ENCODE data around the gene TRA2A.

Gene TRA2A

DNA sequence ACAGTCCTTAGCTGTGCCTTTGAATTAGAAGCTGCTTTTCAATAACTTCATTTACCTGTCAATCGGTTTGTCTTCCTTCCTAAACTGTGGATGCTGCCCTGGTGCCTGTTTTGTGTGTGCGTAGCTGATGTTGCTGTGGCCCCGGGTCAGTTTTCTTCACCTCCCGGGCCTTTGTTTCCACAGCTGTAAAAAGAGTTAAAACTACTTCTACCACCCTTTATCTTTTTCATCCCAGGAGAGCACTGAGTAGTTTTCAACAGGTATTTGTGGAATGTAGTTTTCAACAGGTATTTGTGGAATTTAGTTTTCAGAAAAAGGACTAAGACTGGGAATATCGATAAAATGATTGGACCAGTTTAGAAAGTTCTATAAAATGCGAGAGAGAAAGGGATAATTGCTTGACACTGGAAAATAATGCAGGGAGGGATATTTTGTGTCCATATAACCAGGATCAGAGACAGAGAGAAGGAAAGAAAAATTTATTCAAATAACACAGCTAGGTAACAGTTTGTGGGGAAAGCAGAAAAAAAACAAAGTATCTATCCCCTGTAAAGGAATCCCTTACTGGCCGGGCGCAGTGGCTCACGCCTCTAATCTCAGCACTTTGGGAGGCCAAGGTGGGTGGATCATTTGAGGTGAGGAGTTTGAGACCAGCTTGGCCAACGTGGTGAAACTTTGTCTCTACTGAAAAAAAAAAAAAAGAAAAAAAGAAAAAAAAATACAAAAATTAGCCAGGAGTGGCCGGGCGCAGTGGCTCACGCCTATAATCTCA, 45.6 kb downstream of the TRA2A start:
- H3K9me3 ChIP-seq = no peaks in the 10 kb centered on the region
- in situ Hi-C loops (cut with MboI; ENCODE audit: low sequenced_read_pairs) = no loop called here
- H3K4me1 ChIP-seq = peaks cover 5% of the 10 kb centered on the region
- no peaks in the 10 kb centered on the region for H3K27me3 ChIP-seq (ENCODE audit: low read depth)
- no peak overlapping the region for H3K4me3 ChIP-seq
- no peaks in the 10 kb centered on the region for H3K36me3 ChIP-seq (replicated peaks)
- DNase-seq (ENCODE audit: low spot score in 2 of 2) = no peak

DNA sequence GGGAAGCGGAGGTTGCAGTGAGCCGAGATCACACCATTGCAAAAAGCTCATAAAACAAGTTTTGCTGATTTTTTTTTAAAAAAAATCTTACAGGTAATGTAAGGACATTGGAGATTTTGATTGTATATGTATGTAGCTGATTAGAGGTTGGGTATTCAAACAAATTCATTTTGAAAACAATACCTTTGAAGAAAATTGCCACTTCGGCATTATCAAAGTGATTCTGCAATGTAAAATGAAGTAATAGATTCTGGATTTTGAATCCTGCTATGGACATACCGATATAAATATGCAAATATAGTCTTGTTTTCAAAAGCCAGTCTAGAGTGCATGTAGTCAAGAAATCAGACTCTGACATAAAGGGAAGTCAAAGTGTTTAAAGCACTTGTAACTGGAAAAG, 49.1 kb downstream of the TRA2A start:
- no peaks in the 10 kb centered on the region for H3K36me3 ChIP-seq (replicated peaks)
- H3K9me3 ChIP-seq = no peaks in the 10 kb centered on the region
- peaks cover 8% of the 10 kb centered on the region for H3K4me1 ChIP-seq
- H3K27me3 ChIP-seq (ENCODE audit: low read depth) = no peaks in the 10 kb centered on the region
- in situ Hi-C loops (cut with MboI; ENCODE audit: low sequenced_read_pairs) = no loop called here
- no peak overlapping the region for H3K4me3 ChIP-seq
- no peak for DNase-seq (ENCODE audit: low spot score in 2 of 2)

DNA sequence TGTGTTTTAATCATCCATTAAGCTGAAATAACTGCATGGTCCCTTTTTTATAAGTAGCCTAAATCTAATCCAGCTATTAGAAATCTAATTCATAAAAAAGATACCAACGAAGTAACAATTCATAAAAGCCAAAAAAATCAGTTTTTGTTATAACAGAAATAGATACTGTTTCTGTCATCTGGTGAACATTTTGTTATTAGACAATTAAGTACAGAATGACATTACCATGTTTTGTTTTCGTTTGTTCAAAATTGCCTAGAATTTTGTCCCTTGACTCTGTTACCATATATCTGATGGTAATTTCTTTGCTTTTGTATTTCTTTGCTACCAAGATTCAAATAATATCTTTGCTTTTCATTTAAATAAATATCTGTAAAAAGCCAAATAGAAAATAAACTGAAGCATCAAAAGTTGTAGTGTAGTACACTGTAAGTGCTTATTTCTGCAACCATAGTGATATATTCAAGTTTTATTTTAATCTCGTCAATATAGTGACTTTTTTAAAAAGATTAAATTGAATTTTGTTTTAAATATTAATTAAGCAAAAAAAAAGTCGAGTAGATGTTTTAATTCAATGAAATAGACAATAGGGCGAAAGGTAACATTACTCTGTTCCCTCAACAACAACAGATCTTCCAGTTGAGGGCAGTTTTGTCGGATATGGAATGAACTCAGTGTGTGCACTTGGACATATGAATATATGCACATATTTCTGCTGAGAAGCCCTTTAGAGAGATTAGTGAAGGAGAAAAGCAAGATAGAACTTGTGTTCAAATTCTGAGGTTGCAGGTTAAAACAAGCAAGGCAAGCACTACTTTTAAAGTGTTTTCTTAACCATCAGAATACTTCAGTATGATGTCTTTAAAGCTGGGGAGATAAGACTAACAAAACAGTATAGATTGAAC, 53.6 kb downstream of the TRA2A start:
- Histone ChIP-seq H3K4me1 (peaks cover 22% of the 10 kb centered on the region), H3K4me3 (no peak overlapping the region), H3K27me3 (ENCODE audit: low read depth) (no peaks in the 10 kb centered on the region), H3K36me3 (replicated peaks) (no peaks in the 10 kb centered on the region), H3K9me3 (no peaks in the 10 kb centered on the region)
- no peak for DNase-seq (ENCODE audit: low spot score in 2 of 2)
- in situ Hi-C loops (cut with MboI; ENCODE audit: low sequenced_read_pairs) = no loop called here

DNA sequence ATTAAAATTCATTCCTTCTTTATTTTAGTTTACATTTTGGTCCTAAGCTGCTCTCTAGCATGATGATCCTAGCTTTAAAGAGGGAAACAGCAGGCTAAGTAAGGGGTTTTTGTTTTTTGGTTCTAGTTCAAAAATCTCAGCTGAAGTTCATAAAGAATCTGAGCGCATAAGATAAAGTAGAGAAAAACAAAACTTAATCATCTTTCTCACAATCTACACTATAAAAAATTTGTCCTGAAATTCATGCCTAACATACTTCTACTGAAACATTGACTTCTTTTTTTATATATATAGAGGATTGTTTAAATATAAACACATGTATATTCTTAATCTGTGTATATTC, 54.7 kb downstream of the TRA2A start:
- H3K27me3 ChIP-seq (ENCODE audit: low read depth) = no peaks in the 10 kb centered on the region
- no peaks in the 10 kb centered on the region for H3K9me3 ChIP-seq
- no peak for DNase-seq (ENCODE audit: low spot score in 2 of 2)
- in situ Hi-C loops (cut with MboI; ENCODE audit: low sequenced_read_pairs) = no loop called here
- no peak overlapping the region for H3K4me3 ChIP-seq
- H3K36me3 ChIP-seq (replicated peaks) = no peaks in the 10 kb centered on the region
- H3K4me1 ChIP-seq = peaks cover 22% of the 10 kb centered on the region

DNA sequence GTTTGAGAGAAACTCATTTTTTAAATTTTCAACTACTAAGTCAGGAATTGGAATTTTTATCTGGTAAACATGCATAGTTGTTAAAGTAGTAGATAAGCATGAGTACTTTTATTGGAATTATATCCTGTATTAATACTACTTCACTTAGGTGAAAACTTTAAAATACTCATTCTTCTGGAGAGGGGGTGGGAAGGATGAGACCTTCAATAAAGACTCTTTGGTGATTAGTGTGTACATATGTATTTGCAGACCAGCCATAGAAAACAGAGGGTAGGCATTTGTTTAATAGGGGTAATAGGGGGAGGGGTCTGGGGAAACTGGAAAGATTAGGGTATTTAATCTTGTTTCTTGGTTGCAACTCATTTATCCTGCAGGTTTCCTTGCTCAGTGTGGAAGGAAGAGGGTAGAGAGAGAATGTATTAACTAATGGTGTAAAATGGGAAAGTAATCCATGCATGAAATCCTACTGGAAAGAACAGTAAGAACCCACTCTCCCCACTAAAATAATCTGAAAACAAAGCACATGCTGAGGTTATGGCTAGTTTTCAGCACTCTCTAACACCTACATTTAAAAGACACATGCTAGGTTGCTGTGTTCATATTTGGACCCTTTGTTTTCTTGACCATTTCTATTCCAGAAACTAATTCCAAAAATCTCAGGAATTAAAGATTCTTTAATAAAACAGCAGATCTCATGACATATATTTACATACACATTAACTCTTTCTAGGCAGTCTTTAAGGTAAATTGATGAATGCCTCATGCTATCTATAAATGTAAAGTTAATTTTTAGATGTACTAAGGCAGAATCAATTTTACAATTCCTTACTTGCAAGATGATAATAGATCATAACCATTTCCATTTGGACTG, 55.3 kb downstream of the TRA2A start:
- in situ Hi-C loops (cut with MboI; ENCODE audit: low sequenced_read_pairs) = no loop called here
- DNase-seq (ENCODE audit: low spot score in 2 of 2) = no peak

DNA sequence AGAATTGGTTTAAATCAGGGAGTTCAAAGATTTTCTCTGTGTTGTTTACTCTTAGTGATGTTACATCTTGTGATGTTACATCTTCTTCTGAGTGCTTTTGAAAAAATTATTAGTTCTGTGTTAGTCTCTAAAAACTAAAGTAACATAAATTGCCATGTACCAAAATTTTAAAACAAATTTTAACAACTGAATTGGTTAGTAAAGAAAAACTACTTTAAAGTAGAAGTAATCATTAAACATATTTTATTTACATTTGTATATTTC, 56.3 kb downstream of the TRA2A start:
- peak overlapping the region; percentile 72 for H3K4me3 ChIP-seq
- no peak for DNase-seq (ENCODE audit: low spot score in 2 of 2)
- in situ Hi-C loops (cut with MboI; ENCODE audit: low sequenced_read_pairs) = no loop called here
- H3K4me1 ChIP-seq = peaks cover 22% of the 10 kb centered on the region
- H3K36me3 ChIP-seq (replicated peaks) = no peaks in the 10 kb centered on the region
- H3K27me3 ChIP-seq (ENCODE audit: low read depth) = no peaks in the 10 kb centered on the region
- H3K9me3 ChIP-seq = no peaks in the 10 kb centered on the region

More for the DNA sequence above, 55.3 kb downstream of the TRA2A start:
- Histone ChIP-seq H3K4me3 (peak overlapping the region; percentile 72), H3K27me3 (ENCODE audit: low read depth) (no peaks in the 10 kb centered on the region), H3K36me3 (replicated peaks) (no peaks in the 10 kb centered on the region), H3K4me1 (peaks cover 22% of the 10 kb centered on the region), H3K9me3 (no peaks in the 10 kb centered on the region)

DNA sequence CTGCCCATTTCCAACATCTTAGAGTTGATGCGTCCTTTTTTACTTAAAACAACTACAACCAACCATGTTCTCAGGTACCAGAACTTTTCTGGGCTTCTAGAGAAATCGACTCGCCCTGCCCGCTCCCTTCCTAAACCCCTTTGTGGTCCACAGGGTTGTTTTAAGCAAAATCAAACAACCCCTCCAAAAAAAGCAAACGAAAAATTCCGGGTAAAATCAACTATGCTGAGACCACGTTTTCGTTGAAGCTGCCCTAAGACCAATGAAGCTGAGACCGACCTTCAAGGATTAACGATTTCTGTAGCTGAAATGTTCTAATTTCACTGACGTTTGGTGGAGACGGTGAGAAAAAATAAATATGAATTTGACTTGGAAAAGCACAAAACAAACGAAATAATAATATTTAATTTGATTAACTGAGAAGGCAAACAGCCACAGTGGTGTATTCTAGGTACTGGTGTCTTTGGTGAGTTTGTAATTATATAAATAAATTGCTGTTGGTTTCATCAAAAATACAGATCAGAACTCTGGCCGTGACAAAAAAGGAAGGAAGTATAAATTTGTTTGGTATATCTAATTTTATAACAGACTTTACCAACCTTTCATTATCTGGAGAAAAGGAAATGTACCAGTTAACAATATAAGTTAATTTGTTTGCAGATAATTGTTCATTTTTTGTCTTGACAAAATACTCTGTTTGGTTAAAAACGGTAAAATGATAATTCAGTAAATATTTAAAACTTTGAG, 56.8 kb downstream of the TRA2A start:
- Histone ChIP-seq H3K4me3 (peak overlapping the region; percentile 72), H3K9me3 (no peaks in the 10 kb centered on the region), H3K36me3 (replicated peaks) (no peaks in the 10 kb centered on the region), H3K27me3 (ENCODE audit: low read depth) (no peaks in the 10 kb centered on the region), H3K4me1 (peaks cover 22% of the 10 kb centered on the region)
- in situ Hi-C loops (cut with MboI; ENCODE audit: low sequenced_read_pairs) = no loop called here
- no peak for DNase-seq (ENCODE audit: low spot score in 2 of 2)

DNA sequence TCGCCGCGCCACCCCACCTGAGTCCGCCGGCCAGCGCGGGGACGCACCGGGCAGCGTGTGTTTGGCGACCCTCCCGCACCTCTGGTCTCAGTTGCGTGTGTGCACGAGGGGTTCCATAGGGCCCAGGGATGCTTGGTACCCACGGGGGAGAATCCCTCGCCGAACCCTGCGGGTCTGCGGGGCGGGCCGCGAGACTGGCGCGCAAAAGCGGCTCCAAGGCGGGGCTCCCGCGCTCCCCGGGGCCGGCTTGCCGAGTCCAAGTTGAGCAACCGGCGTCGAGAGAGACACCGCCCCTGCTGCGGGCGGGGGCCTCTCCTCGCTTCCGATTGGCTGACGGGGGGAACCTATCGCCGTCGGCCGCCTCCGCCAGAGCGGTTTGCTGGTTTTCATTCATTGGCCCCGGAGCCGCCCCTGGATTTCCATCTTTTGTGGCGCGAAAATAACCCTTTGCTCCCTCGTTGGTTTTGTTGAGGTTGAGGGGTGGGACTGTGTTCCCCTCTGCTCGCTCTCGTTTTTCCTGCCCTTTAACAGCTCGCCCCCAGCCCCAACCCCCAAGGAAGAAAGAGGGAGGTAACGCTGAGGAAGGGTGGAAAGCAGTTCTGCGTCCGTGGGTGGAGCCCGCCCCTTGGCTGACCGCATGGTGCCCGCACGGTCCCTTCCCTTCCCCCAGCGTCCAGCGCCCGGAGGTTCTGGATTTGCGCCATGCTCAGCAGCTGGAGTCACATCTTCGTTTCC, 57.5 kb downstream of the TRA2A start:
- no peaks in the 10 kb centered on the region for H3K9me3 ChIP-seq
- H3K36me3 ChIP-seq (replicated peaks) = no peaks in the 10 kb centered on the region
- peak overlapping the region; percentile 72 for H3K4me3 ChIP-seq
- in situ Hi-C loops (cut with MboI; ENCODE audit: low sequenced_read_pairs) = no loop called here
- peaks cover 22% of the 10 kb centered on the region for H3K4me1 ChIP-seq
- H3K27me3 ChIP-seq (ENCODE audit: low read depth) = no peaks in the 10 kb centered on the region
- peak; percentile 98 for DNase-seq (ENCODE audit: low spot score in 2 of 2)

DNA sequence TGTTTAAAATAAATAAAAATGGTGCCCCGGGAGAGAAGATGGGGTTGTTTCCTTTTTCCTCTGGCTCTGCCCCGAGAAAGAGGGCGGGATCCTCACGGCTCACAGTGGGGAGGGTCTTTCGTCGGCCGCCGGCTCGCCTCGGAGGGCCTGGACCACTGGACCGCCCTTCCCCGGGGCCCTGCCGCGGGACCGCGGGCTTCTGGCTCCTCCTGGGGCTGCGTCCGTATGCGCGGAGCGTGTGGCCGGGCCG, 58.0 kb downstream of the TRA2A start:
- Histone ChIP-seq H3K9me3 (no peaks in the 10 kb centered on the region), H3K27me3 (ENCODE audit: low read depth) (no peaks in the 10 kb centered on the region), H3K36me3 (replicated peaks) (no peaks in the 10 kb centered on the region), H3K4me3 (peak overlapping the region; percentile 72), H3K4me1 (peaks cover 22% of the 10 kb centered on the region)
- in situ Hi-C loops (cut with MboI; ENCODE audit: low sequenced_read_pairs) = no loop called here
- peak in 1 of 2 experiments; percentile 61 for DNase-seq (ENCODE audit: low spot score in 2 of 2)

DNA sequence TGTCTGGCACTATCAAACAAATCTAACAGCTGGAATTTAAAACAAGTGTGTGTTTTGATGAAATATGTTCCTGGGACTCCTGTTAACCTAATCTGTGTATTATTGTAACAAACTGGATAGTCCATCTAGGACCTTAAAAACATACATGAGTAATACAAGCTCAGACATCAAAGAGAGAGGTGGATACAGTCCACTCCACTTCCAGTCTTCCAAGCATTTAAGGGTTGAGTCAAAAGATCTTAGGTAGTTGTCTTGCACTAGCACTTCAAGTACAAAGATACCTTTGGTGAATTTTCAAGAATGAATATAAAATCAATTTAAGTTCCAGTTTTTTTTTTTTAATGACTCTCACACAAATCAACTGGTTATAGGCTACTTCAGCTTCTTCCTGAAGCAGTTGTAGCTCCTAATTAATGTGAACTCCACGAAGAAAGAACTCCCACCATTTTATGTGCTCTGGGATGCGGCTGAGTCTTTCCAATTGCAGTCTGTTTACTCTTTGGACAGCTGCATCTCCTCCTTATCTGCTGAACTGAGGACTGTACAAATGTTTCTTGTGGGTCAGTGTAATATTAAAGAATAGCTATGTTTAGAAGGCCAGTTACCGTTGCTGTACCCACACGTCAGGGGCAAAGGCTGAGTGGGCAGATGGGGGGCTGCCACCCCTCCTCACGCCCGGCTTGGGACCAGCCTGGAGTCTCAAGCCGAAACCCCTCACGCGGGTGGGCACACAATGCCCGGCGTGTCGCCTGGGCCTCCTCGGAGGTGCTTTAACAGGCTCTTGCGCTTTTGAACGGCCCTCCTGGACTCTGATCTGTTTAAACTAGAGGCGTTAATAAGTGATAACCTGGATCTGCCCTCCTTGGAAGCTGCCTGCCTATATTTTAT, 58.6 kb downstream of the TRA2A start:
- Histone ChIP-seq H3K36me3 (replicated peaks) (no peaks in the 10 kb centered on the region; the same call in 1 of the 2 replicates), H3K9me3 (no peaks in the 10 kb centered on the region), H3K4me1 (peaks cover 18% of the 10 kb centered on the region), H3K4me3 (peak overlapping the region; percentile 72), H3K27me3 (ENCODE audit: low read depth) (no peaks in the 10 kb centered on the region)
- in situ Hi-C loops (cut with MboI; ENCODE audit: low sequenced_read_pairs) = no loop called here
- peak in 1 of 2 experiments; percentile 32 for DNase-seq (ENCODE audit: low spot score in 2 of 2)

DNA sequence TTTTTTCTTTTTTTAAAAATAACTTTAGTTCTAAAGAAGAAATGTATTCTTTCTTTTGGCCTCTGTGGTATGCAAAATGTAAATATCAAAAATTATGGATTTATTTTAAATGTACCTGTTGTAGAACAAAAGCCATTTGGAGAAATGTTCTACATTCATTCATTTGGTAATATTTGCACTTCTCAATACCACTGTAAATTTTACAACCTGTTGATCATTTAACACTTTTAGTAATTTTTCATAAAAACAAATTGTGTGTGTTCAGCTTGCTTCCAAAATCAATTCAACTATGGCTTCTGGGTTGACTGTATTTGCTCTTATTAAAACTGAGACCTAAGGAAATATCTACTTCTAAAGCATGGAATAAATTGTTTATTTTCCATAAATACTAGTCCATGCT, 59.2 kb downstream of the TRA2A start:
- no peak for DNase-seq (ENCODE audit: low spot score in 2 of 2)
- peak overlapping the region; percentile 72 for H3K4me3 ChIP-seq
- no peaks in the 10 kb centered on the region; the same call in 1 of the 2 replicates for H3K36me3 ChIP-seq (replicated peaks)
- H3K9me3 ChIP-seq = no peaks in the 10 kb centered on the region
- in situ Hi-C loops (cut with MboI; ENCODE audit: low sequenced_read_pairs) = no loop called here
- H3K4me1 ChIP-seq = peaks cover 14% of the 10 kb centered on the region
- H3K27me3 ChIP-seq (ENCODE audit: low read depth) = no peaks in the 10 kb centered on the region

DNA sequence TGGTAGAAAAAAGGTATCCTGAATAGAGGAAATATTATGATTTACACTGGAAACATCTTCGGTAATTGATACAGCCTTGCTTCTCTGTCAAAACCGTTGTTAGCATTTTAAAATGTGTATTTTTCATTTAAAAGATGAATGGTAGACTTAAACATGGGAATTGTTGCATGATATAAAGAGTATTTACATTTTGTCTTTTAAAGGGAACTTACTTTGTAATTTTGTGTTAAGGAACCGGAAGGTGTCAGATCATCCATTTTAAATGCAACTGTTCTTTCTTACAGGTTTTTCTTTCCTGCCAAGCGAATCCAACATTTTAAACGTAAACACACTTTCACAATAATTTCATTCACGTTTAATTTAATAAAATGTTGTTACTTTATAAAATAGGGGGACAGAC, 59.7 kb downstream of the TRA2A start:
- in situ Hi-C loops (cut with MboI; ENCODE audit: low sequenced_read_pairs) = no loop called here
- H3K27me3 ChIP-seq (ENCODE audit: low read depth) = no peaks in the 10 kb centered on the region
- DNase-seq (ENCODE audit: low spot score in 2 of 2) = no peak
- H3K36me3 ChIP-seq (replicated peaks) = no peaks in the 10 kb centered on the region; the same call in 1 of the 2 replicates
- H3K4me1 ChIP-seq = peaks cover 9% of the 10 kb centered on the region; the same call in 1 of the 2 replicates
- H3K9me3 ChIP-seq = no peaks in the 10 kb centered on the region
- H3K4me3 ChIP-seq = peak overlapping the region; percentile 72
